HEK293 (cell line): ENCODE results near the gene VWA3A.

Experiments used
- FEZF1 ChIP-seq: fragments of 450-650 bp; formaldehyde crosslinking; IDR thresholded peaks from 2 replicates; pipeline ENCODE4 v1.5.1; 2016; ENCODE audit warnings: missing biosample characterization, missing genetic modification characterization
- KLF9 ChIP-seq: fragments of 450-650 bp; formaldehyde crosslinking; IDR thresholded peaks from 2 replicates; pipeline ENCODE4 v1.5.1; 2016; ENCODE audit warnings: missing biosample characterization, missing genetic modification characterization, low read depth
- YY1 ChIP-seq: fragments of 450-650 bp; formaldehyde crosslinking; IDR thresholded peaks from 2 replicates; pipeline ENCODE4 v1.5.1; 2018; ENCODE audit warnings: missing biosample characterization, missing genetic modification characterization
- ZBTB1 ChIP-seq: fragments of 450-650 bp; formaldehyde crosslinking; IDR thresholded peaks from 2 replicates; pipeline ENCODE4 v1.5.1; 2016; ENCODE audit warnings: missing biosample characterization, missing genetic modification characterization
- ZNF112 ChIP-seq: fragments of 450-650 bp; formaldehyde crosslinking; IDR thresholded peaks from 2 replicates; pipeline ENCODE4 v1.5.0; 2017; ENCODE audit warnings: missing biosample characterization, missing genetic modification characterization
- ZNF121 ChIP-seq: fragments of 450-650 bp; formaldehyde crosslinking; IDR thresholded peaks from 2 replicates; pipeline ENCODE4 v1.5.1; 2016; ENCODE audit warnings: missing biosample characterization, missing genetic modification characterization
- ZNF16 ChIP-seq: fragments of 450-650 bp; formaldehyde crosslinking; IDR thresholded peaks from 2 replicates; pipeline ENCODE4 v1.5.1; 2016; ENCODE audit warnings: low read depth, missing biosample characterization, missing genetic modification characterization
- ZNF623 ChIP-seq: fragments of 450-650 bp; formaldehyde crosslinking; IDR thresholded peaks from 2 replicates; pipeline ENCODE4 v1.5.1; 2016; ENCODE audit warnings: missing biosample characterization, missing genetic modification characterization
- ZNF654 ChIP-seq: fragments of 450-650 bp; formaldehyde crosslinking; IDR thresholded peaks from 2 replicates; pipeline ENCODE4 v1.5.1; 2016; ENCODE audit warnings: low read depth, missing biosample characterization, missing genetic modification characterization
- ZNF664 ChIP-seq: fragments of 450-650 bp; formaldehyde crosslinking; IDR thresholded peaks from 2 replicates; pipeline ENCODE4 v1.5.1; 2016; ENCODE audit warnings: missing biosample characterization, missing genetic modification characterization
- ZNF843 ChIP-seq: fragments of 450-650 bp; formaldehyde crosslinking; IDR thresholded peaks from 2 replicates; pipeline ENCODE4 v1.5.1; 2016; ENCODE audit warnings: missing biosample characterization, missing genetic modification characterization
- ZXDB ChIP-seq: fragments of 450-650 bp; formaldehyde crosslinking; IDR thresholded peaks from 2 replicates; pipeline ENCODE4 v1.5.1; 2016; ENCODE audit warnings: missing biosample characterization, missing genetic modification characterization
- TF ChIP-seq, protein P1 (sequence below): fragments of 450-650 bp; formaldehyde crosslinking; IDR thresholded peaks from 2 replicates; pipeline ENCODE4 v1.5.1; 2016; ENCODE audit warnings: missing biosample characterization, missing genetic modification characterization
- TF ChIP-seq, protein P2 (sequence below): fragments of 450-650 bp; formaldehyde crosslinking; IDR thresholded peaks from 2 replicates; pipeline ENCODE4 v1.5.1; 2016; ENCODE audit warnings: missing biosample characterization, missing genetic modification characterization, low read depth
- TF ChIP-seq, protein P3 (sequence below): fragments of 450-650 bp; formaldehyde crosslinking; IDR thresholded peaks from 2 replicates; pipeline ENCODE4 v1.5.1; 2016; ENCODE audit warnings: missing biosample characterization, missing genetic modification characterization
- TF ChIP-seq, protein P4 (sequence below): fragments of 450-650 bp; formaldehyde crosslinking; IDR thresholded peaks from 2 replicates; pipeline ENCODE4 v1.5.1; 2016; ENCODE audit warnings: missing biosample characterization, missing genetic modification characterization
- TF ChIP-seq, protein P5 (sequence below): fragments of 450-650 bp; formaldehyde crosslinking; IDR thresholded peaks from 2 replicates; pipeline ENCODE4 v1.5.1; 2016; ENCODE audit warnings: missing biosample characterization, missing genetic modification characterization
- TF ChIP-seq, protein P6 (sequence below): fragments of 450-650 bp; formaldehyde crosslinking; IDR thresholded peaks from 2 replicates; pipeline ENCODE4 v1.5.1; 2016; ENCODE audit warnings: missing biosample characterization, missing genetic modification characterization
- TF ChIP-seq, protein P7 (sequence below): fragments of 450-650 bp; formaldehyde crosslinking; IDR thresholded peaks from 2 replicates; pipeline ENCODE4 v1.5.1; 2017; ENCODE audit warnings: missing biosample characterization, missing genetic modification characterization
- TF ChIP-seq, protein P8 (sequence below): fragments of 450-650 bp; formaldehyde crosslinking; IDR thresholded peaks from 2 replicates; pipeline ENCODE4 v1.5.1; 2017; ENCODE audit warnings: missing biosample characterization, missing genetic modification characterization
- TF ChIP-seq, protein P9 (sequence below): fragments of 450-650 bp; formaldehyde crosslinking; IDR thresholded peaks from 2 replicates; pipeline ENCODE4 v1.5.1; 2016; ENCODE audit warnings: missing biosample characterization, missing genetic modification characterization

VWA3A gene

DNA sequence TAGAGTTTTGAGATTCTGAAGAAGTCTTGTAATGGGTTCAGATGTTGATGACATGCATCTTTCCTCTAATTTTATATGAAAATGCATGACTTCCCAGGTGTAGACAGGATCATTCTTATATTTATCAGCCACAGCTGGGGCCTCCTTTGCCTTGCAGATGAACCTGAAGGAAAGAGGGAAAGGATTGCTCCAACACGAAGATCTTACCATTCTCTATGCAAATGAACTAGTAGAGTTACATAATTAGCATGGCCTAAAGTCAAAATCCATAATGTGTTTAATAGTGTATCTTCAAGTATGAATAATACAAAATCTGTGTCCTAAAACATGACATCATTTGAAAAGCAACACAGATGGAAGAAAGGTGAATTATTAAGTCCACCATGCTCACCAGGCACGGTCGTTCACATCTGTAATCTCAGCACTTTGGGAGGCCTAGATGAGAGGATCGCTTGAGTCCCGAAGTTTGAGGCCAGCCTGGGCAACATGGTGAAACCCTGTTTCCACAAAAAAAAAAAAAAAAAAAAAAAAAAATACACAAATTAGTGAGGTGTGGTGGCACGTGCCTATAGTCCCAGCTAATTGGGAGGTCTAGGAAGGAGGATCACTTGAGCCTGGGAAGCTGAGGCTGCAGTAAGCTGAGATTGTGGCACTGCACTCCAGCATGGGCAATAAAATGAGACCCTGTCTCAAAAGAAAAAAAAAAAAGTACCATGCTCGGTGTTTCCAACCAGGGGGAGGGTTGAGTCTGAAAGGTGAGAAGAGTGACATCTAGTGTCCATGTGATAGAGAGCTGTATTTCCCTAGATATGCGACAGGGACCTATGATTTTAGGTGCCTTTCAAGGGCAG, 6.3 kb downstream of the VWA3A start (continued):
- TF ChIP-seq, protein P1, sequence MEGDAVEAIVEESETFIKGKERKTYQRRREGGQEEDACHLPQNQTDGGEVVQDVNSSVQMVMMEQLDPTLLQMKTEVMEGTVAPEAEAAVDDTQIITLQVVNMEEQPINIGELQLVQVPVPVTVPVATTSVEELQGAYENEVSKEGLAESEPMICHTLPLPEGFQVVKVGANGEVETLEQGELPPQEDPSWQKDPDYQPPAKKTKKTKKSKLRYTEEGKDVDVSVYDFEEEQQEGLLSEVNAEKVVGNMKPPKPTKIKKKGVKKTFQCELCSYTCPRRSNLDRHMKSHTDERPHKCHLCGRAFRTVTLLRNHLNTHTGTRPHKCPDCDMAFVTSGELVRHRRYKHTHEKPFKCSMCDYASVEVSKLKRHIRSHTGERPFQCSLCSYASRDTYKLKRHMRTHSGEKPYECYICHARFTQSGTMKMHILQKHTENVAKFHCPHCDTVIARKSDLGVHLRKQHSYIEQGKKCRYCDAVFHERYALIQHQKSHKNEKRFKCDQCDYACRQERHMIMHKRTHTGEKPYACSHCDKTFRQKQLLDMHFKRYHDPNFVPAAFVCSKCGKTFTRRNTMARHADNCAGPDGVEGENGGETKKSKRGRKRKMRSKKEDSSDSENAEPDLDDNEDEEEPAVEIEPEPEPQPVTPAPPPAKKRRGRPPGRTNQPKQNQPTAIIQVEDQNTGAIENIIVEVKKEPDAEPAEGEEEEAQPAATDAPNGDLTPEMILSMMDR (tag by site-specific recombination): peak; percentile 84
- TF ChIP-seq YY1: no peak
- TF ChIP-seq, protein P2, sequence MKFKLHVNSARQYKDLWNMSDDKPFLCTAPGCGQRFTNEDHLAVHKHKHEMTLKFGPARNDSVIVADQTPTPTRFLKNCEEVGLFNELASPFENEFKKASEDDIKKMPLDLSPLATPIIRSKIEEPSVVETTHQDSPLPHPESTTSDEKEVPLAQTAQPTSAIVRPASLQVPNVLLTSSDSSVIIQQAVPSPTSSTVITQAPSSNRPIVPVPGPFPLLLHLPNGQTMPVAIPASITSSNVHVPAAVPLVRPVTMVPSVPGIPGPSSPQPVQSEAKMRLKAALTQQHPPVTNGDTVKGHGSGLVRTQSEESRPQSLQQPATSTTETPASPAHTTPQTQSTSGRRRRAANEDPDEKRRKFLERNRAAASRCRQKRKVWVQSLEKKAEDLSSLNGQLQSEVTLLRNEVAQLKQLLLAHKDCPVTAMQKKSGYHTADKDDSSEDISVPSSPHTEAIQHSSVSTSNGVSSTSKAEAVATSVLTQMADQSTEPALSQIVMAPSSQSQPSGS: peak; percentile 79
- no peak for TF ChIP-seq ZNF16 (tag by site-specific recombination)
- no peak for TF ChIP-seq ZNF112 (tag by site-specific recombination)
- TF ChIP-seq ZNF843: no peak
- TF ChIP-seq ZXDB (tag by site-specific recombination): no peak
- TF ChIP-seq, protein P3, sequence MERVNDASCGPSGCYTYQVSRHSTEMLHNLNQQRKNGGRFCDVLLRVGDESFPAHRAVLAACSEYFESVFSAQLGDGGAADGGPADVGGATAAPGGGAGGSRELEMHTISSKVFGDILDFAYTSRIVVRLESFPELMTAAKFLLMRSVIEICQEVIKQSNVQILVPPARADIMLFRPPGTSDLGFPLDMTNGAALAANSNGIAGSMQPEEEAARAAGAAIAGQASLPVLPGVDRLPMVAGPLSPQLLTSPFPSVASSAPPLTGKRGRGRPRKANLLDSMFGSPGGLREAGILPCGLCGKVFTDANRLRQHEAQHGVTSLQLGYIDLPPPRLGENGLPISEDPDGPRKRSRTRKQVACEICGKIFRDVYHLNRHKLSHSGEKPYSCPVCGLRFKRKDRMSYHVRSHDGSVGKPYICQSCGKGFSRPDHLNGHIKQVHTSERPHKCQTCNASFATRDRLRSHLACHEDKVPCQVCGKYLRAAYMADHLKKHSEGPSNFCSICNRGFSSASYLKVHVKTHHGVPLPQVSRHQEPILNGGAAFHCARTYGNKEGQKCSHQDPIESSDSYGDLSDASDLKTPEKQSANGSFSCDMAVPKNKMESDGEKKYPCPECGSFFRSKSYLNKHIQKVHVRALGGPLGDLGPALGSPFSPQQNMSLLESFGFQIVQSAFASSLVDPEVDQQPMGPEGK (tag by site-specific recombination): no peak
- no peak for TF ChIP-seq ZNF623 (tag by site-specific recombination)
- no peak for TF ChIP-seq ZNF664 (tag by site-specific recombination)
- TF ChIP-seq ZBTB1 (tag by site-specific recombination): no peak
- TF ChIP-seq, protein P4, sequence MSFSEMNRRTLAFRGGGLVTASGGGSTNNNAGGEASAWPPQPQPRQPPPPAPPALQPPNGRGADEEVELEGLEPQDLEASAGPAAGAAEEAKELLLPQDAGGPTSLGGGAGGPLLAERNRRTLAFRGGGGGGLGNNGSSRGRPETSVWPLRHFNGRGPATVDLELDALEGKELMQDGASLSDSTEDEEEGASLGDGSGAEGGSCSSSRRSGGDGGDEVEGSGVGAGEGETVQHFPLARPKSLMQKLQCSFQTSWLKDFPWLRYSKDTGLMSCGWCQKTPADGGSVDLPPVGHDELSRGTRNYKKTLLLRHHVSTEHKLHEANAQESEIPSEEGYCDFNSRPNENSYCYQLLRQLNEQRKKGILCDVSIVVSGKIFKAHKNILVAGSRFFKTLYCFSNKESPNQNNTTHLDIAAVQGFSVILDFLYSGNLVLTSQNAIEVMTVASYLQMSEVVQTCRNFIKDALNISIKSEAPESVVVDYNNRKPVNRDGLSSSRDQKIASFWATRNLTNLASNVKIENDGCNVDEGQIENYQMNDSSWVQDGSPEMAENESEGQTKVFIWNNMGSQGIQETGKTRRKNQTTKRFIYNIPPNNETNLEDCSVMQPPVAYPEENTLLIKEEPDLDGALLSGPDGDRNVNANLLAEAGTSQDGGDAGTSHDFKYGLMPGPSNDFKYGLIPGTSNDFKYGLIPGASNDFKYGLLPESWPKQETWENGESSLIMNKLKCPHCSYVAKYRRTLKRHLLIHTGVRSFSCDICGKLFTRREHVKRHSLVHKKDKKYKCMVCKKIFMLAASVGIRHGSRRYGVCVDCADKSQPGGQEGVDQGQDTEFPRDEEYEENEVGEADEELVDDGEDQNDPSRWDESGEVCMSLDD (tag by site-specific recombination): no peak
- no peak for TF ChIP-seq KLF9 (tag by site-specific recombination)
- TF ChIP-seq, protein P5, sequence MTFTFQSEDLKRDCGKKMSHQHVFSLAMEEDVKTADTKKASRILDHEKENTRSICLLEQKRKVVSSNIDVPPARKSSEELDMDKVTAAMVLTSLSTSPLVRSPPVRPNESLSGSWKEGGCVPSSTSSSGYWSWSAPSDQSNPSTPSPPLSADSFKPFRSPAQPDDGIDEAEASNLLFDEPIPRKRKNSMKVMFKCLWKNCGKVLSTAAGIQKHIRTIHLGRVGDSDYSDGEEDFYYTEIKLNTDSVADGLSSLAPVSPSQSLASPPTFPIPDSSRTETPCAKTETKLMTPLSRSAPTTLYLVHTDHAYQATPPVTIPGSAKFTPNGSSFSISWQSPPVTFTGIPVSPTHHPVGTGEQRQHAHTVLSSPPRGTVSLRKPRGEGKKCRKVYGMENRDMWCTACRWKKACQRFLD (tag by site-specific recombination): no peak
- TF ChIP-seq, protein P6, sequence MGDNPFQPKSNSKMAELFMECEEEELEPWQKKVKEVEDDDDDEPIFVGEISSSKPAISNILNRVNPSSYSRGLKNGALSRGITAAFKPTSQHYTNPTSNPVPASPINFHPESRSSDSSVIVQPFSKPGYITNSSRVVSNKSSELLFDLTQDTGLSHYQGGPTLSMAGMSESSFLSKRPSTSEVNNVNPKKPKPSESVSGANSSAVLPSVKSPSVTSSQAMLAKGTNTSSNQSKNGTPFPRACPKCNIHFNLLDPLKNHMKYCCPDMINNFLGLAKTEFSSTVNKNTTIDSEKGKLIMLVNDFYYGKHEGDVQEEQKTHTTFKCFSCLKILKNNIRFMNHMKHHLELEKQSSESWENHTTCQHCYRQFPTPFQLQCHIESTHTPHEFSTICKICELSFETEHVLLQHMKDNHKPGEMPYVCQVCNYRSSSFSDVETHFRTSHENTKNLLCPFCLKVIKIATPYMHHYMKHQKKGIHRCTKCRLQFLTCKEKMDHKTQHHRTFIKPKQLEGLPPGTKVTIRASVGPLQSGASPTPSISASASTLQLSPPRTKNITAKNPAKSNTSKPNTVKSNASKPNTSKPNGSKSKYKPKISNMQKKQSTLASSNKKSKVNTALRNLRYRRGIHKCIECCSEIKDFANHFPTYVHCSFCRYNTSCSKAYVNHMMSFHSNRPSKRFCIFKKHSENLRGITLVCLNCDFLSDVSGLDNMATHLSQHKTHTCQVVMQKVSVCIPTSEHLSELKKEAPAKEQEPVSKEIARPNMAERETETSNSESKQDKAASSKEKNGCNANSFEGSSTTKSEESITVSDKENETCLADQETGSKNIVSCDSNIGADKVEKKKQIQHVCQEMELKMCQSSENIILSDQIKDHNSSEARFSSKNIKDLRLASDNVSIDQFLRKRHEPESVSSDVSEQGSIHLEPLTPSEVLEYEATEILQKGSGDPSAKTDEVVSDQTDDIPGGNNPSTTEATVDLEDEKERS (tag by site-specific recombination): no peak
- TF ChIP-seq FEZF1 (tag by site-specific recombination): no peak
- TF ChIP-seq, protein P7, sequence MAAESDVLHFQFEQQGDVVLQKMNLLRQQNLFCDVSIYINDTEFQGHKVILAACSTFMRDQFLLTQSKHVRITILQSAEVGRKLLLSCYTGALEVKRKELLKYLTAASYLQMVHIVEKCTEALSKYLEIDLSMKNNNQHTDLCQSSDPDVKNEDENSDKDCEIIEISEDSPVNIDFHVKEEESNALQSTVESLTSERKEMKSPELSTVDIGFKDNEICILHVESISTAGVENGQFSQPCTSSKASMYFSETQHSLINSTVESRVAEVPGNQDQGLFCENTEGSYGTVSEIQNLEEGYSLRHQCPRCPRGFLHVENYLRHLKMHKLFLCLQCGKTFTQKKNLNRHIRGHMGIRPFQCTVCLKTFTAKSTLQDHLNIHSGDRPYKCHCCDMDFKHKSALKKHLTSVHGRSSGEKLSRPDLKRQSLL (tag by site-specific recombination): no peak
- TF ChIP-seq, protein P8, sequence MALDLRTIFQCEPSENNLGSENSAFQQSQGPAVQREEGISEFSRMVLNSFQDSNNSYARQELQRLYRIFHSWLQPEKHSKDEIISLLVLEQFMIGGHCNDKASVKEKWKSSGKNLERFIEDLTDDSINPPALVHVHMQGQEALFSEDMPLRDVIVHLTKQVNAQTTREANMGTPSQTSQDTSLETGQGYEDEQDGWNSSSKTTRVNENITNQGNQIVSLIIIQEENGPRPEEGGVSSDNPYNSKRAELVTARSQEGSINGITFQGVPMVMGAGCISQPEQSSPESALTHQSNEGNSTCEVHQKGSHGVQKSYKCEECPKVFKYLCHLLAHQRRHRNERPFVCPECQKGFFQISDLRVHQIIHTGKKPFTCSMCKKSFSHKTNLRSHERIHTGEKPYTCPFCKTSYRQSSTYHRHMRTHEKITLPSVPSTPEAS (tag by site-specific recombination): no peak
- no peak for TF ChIP-seq ZNF121 (tag by site-specific recombination)
- TF ChIP-seq, protein P9, sequence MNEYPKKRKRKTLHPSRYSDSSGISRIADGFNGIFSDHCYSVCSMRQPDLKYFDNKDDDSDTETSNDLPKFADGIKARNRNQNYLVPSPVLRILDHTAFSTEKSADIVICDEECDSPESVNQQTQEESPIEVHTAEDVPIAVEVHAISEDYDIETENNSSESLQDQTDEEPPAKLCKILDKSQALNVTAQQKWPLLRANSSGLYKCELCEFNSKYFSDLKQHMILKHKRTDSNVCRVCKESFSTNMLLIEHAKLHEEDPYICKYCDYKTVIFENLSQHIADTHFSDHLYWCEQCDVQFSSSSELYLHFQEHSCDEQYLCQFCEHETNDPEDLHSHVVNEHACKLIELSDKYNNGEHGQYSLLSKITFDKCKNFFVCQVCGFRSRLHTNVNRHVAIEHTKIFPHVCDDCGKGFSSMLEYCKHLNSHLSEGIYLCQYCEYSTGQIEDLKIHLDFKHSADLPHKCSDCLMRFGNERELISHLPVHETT: 0 out of 2 replicates have a peak, but pooled peaks have one; percentile 39
- TF ChIP-seq ZNF654: peak; percentile 97
